Amniotic epithelial cell (primary cell): ENCODE measurements around the gene FOXD3.
A peak's percentile ranks its signal among the peaks of the same experiment; 100 is the strongest.
"Not testable (repeated sequence)": the region's sequence is repeated elsewhere in the genome, so short reads cannot be mapped to it uniquely, and the experiment has no call there.

Experiments
- DNase-seq: peaks from one replicate; pipeline ENCODE4 v3.0.0-alpha.2; 2010; ENCODE audit warnings: low read depth

FOXD3 gene

GRCh38 chr1:63321066-63321784 is 1.1 kb upstream of the FOXD3 start:
- DNase-seq: no peak

GRCh38 chr1:63321785-63322113 is 618 bp upstream of the FOXD3 start:
- DNase-seq: no peak

GRCh38 chr1:63322944-63323864 is 837 bp downstream of the FOXD3 start:
- DNase-seq: no peak

- no peak for DNase-seq
These were observed 1.8 kb downstream of the FOXD3 start for GRCh38 chr1:63323865-63324778.

- no peak for DNase-seq
These were observed 2.4 kb downstream of the FOXD3 start for GRCh38 chr1:63324779-63325119.

GRCh38 chr1:63325279-63325985 is 3.1 kb downstream of the FOXD3 start:
- no peak for DNase-seq

- no peak for DNase-seq
These were observed 3.7 kb downstream of the FOXD3 start for GRCh38 chr1:63326106-63326472.

- DNase-seq: no peak
These were observed 4.4 kb downstream of the FOXD3 start for GRCh38 chr1:63326473-63327380.

- peak; percentile 43 for DNase-seq
These were observed 5.2 kb downstream of the FOXD3 start for GRCh38 chr1:63327417-63328054.

- no peak for DNase-seq
These were observed 5.8 kb downstream of the FOXD3 start for GRCh38 chr1:63328122-63328521.

- DNase-seq: no peak
These were observed 6.4 kb downstream of the FOXD3 start for GRCh38 chr1:63328781-63329180.

- DNase-seq: no peak
These were observed 7.4 kb downstream of the FOXD3 start for GRCh38 chr1:63329621-63330330.

- DNase-seq: no peak
These were observed 8.1 kb downstream of the FOXD3 start for GRCh38 chr1:63330331-63330916.

GRCh38 chr1:63342402-63342801 is 20.0 kb downstream of the FOXD3 start:
- DNase-seq: no peak

GRCh38 chr1:63343922-63344321 is 21.6 kb downstream of the FOXD3 start:
- no peak for DNase-seq

- DNase-seq: no peak
These were observed 28.0 kb downstream of the FOXD3 start for GRCh38 chr1:63350320-63350719.

GRCh38 chr1:63352736-63353135 is 30.4 kb downstream of the FOXD3 start:
- no peak for DNase-seq

GRCh38 chr1:63356234-63356633 is 33.9 kb downstream of the FOXD3 start:
- not testable (repeated sequence) for DNase-seq

GRCh38 chr1:63359561-63359960 is 37.2 kb downstream of the FOXD3 start:
- DNase-seq: no peak
